RWPE2 (cell line): ENCODE data around the gene GRIP1.

Source experiments
- ATAC-seq: fragments of 200-7000 bp; cut with Tn5 transposase; 3 replicates; pipeline ENCODE4 v1.9.1; 2021; ENCODE audit warnings: low read depth
- DNase-seq: peaks from one replicate; pipeline ENCODE4 v3.0.0-alpha.2; 2020; ENCODE audit warnings: low spot score
- H3K27ac ChIP-seq: fragments of 450-650 bp; 2 replicates; pipeline ENCODE4 v1.5.1; 2017; ENCODE audit warnings: mild to moderate bottlenecking; ENCODE audit not compliant: poor library complexity, severe bottlenecking
- H3K27me3 ChIP-seq: fragments of 250-450 bp; sonication (Bioruptor Pico); 2 replicates; pipeline ENCODE4 v1.5.1; 2021; ENCODE audit warnings: mild to moderate bottlenecking, moderate library complexity; ENCODE audit not compliant: insufficient read depth, poor library complexity, severe bottlenecking
- H3K36me3 ChIP-seq: fragments of 250-450 bp; sonication (Bioruptor Pico); 2 replicates; pipeline ENCODE4 v1.5.1; 2020; ENCODE audit warnings: low read depth, mild to moderate bottlenecking, moderate library complexity
- H3K4me1 ChIP-seq: fragments of 250-450 bp; sonication (Bioruptor Pico); 2 replicates; pipeline ENCODE4 v1.5.1; 2021; ENCODE audit warnings: mild to moderate bottlenecking, moderate library complexity; ENCODE audit not compliant: insufficient read depth, poor library complexity, severe bottlenecking
- H3K4me3 ChIP-seq: fragments of 250-450 bp; sonication (Bioruptor Pico); 2 replicates; pipeline ENCODE4 v1.5.1; 2021; ENCODE audit warnings: mild to moderate bottlenecking, moderate library complexity; ENCODE audit not compliant: severe bottlenecking
- H3K9me3 ChIP-seq: fragments of 250-450 bp; sonication (Bioruptor Pico); 2 replicates; pipeline ENCODE4 v1.5.1; 2021; ENCODE audit warnings: mild to moderate bottlenecking, moderate library complexity; ENCODE audit not compliant: severe bottlenecking
- TF ChIP-seq, protein P1 (sequence below): fragments of 450-650 bp; IDR thresholded peaks from one replicate; pipeline ENCODE4 v1.5.1; 2017; ENCODE audit warnings: mild to moderate bottlenecking, moderate library complexity; ENCODE audit not compliant: poor library complexity, severe bottlenecking

The GRIP1 gene

DNA sequence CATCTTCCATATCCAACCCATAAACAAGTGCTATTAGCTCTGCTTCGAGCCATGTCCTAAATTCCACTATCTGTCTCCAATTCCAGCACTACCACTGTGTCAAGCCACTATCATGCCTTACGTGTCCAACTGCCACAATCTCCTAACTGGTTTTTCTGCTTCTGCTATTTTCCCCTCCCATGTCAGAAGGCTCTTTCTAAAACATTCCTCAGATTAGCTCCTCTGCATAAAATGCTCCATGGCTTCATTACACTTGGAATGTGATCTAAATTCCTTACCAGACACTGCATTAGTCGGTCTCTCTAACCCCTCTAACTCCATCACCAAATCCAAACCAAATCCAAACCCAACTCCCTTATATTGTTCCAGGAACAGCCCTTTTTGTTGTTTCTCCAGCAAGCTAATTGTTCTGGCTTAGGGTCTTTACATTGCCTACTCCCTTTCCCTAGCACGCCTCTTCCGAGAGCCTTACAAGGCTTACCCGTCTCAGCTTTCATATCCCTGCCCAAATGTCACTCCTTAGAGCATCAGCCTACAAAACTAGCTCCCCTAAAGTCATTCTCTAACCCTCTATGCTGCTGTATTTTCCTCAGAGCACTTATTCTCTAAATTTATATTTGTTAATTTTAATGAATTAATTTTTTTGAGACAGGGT lies 236.8 kb downstream of the GRIP1 start:
- TF ChIP-seq, protein P1, sequence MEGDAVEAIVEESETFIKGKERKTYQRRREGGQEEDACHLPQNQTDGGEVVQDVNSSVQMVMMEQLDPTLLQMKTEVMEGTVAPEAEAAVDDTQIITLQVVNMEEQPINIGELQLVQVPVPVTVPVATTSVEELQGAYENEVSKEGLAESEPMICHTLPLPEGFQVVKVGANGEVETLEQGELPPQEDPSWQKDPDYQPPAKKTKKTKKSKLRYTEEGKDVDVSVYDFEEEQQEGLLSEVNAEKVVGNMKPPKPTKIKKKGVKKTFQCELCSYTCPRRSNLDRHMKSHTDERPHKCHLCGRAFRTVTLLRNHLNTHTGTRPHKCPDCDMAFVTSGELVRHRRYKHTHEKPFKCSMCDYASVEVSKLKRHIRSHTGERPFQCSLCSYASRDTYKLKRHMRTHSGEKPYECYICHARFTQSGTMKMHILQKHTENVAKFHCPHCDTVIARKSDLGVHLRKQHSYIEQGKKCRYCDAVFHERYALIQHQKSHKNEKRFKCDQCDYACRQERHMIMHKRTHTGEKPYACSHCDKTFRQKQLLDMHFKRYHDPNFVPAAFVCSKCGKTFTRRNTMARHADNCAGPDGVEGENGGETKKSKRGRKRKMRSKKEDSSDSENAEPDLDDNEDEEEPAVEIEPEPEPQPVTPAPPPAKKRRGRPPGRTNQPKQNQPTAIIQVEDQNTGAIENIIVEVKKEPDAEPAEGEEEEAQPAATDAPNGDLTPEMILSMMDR = no peak
- no peak for DNase-seq
- ATAC-seq = no peak
- no peak overlapping the region for H3K27ac ChIP-seq
- H3K4me3 ChIP-seq = no peak overlapping the region
- no peaks in the 10 kb centered on the region for H3K4me1 ChIP-seq
- no peaks in the 10 kb centered on the region for H3K27me3 ChIP-seq
- no peaks in the 10 kb centered on the region for H3K36me3 ChIP-seq
- no peaks in the 10 kb centered on the region for H3K9me3 ChIP-seq

DNA sequence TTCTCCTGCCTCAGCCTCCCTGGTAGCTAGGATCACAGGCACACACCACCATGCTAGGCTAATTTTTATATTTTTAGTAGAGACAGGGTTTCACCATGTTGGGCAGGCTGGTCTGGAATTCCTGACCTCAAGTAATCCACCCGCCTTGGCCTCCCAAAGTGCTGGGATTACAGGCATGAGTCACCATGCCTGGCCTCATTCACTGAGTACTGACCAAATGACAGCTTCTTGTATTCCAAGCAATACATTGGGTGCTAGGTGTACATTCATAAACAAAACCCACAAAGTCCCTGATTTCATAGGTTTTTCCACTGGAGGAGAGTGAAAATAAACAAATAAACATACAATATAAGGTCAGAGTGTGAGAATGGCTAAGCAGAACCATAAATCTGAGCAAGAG lies 240.3 kb downstream of the GRIP1 start:
- ATAC-seq (0 out of 3 replicates have a peak, but pooled peaks have one; percentile 29), DNase-seq (no peak)
- Histone ChIP-seq H3K36me3 (no peaks in the 10 kb centered on the region), H3K9me3 (no peaks in the 10 kb centered on the region), H3K27me3 (no peaks in the 10 kb centered on the region), H3K27ac (no peak overlapping the region), H3K4me3 (no peak overlapping the region), H3K4me1 (no peaks in the 10 kb centered on the region)
- TF ChIP-seq, protein P1 = no peak

DNA sequence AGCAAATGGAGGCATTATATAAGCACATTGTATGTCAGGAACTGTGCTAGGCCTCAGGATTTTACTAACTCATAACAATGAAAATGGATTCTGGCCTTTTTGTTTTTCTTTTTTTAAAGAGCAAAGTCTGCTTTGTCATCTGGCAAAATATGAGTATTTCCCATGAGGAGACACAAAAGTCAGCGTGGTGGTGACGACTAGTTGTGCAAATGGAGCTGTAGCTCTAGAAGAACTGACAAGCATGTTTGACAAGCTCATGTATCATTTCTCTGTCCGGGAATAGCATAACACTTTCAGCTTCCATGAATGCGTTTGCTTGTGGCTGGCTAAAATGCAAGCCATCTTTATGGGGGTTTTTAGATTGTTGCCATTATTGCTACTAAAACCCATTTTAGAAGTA lies 248.8 kb downstream of the GRIP1 start:
- no peaks in the 10 kb centered on the region for H3K36me3 ChIP-seq
- ATAC-seq (no peak), DNase-seq (no peak)
- H3K27me3 ChIP-seq = no peaks in the 10 kb centered on the region
- no peak overlapping the region for H3K27ac ChIP-seq
- no peak overlapping the region for H3K4me3 ChIP-seq
- no peaks in the 10 kb centered on the region for H3K9me3 ChIP-seq
- TF ChIP-seq, protein P1 = no peak
- H3K4me1 ChIP-seq = no peaks in the 10 kb centered on the region

DNA sequence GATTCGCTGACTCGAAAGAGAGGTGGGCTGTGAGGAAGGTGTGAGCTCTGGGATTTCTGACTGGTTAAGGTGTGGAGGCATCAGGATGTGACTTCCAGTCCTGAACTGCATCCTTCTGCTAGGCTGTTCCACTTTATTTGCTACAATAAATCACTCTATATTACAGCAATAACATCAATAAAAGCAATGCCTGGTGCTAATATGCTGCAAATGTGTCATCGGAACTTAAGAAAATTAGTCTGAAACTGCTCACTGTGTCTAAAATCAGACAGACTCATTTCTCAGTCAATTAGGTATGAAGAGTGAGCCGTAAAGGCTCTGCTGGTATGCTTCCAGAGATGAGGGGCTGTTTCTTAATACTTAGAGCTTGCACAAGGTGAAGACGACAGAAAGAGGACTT lies 250.0 kb downstream of the GRIP1 start:
- TF ChIP-seq, protein P1 = no peak
- no peak for ATAC-seq

DNA sequence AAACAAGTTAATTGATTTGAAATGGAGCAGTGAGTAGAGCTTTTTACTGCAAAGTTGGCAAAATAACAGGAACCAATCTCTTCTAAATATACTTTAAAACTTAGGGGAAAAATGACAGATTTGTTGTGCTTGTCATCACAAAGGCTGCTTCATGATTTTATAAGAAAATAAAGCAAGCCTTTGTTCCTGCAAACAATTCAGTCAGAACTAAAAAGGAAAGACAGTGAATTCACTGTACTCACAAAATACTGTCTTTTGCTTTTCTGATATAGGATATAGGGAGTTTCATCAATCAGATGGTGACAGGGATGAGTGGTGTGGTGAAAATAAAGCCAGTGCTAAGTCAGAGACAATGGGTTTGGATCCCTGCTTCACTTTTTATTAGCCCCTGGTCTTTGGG lies 250.6 kb downstream of the GRIP1 start:
- H3K27ac ChIP-seq = no peak overlapping the region
- H3K36me3 ChIP-seq = no peaks in the 10 kb centered on the region
- DNase-seq (no peak), ATAC-seq (no peak)
- H3K4me1 ChIP-seq = no peaks in the 10 kb centered on the region
- no peaks in the 10 kb centered on the region for H3K9me3 ChIP-seq
- H3K27me3 ChIP-seq = no peaks in the 10 kb centered on the region
- no peak overlapping the region for H3K4me3 ChIP-seq
- TF ChIP-seq, protein P1 = no peak

More for the DNA sequence above, 250.0 kb downstream of the GRIP1 start:
- H3K4me3 ChIP-seq = no peak overlapping the region
- H3K9me3 ChIP-seq = no peaks in the 10 kb centered on the region
- H3K36me3 ChIP-seq = no peaks in the 10 kb centered on the region
- no peaks in the 10 kb centered on the region for H3K27me3 ChIP-seq
- no peak overlapping the region for H3K27ac ChIP-seq
- H3K4me1 ChIP-seq = no peaks in the 10 kb centered on the region
- DNase-seq = no peak
